Measurements from ENCODE around the gene POLR2L. TPM values are rescaled to one million over a fixed set of nuclear protein-coding genes. Genes with fewer than 3 reads are reported as not detected.
A peak's percentile ranks its signal among the peaks of the same experiment; 100 is the strongest.

The POLR2L gene
- total and polyA plus RNA-seq, 3 donors from 2014 or later: 32.9 to 97.3 (median 48.4) TPM

GRCh38 chr11:811446-812245, 30.7 kb downstream of the POLR2L start:
- H3K9me3 ChIP-seq: no peaks in the 10 kb centered on the region
- TF ChIP-seq POLR2A (IDR thresholded peaks at IDR 0.05) (no peak), CTCF (IDR thresholded peaks at IDR 0.05) (no peak)
- H3K4me3 ChIP-seq: no peak overlapping the region
- DNase-seq: no peak
- no peaks in the 10 kb centered on the region for H3K27me3 ChIP-seq
- H3K36me3 ChIP-seq (ENCODE audit: low read depth, missing control alignments): no peaks in the 10 kb centered on the region
- 66 to 70% methylated on average over 13 to 14 of the region's 14 CpGs for WGBS, 2 donors
- H3K27ac ChIP-seq: no peak overlapping the region
- peaks cover 15% of the 10 kb centered on the region for H3K4me1 ChIP-seq
- intact Hi-C loops (cut with DNase I; ENCODE audit: low total_unique reads): no loop called here

- H3K27ac ChIP-seq: peak overlapping the region; percentile 96 to 98
- no peaks in the 10 kb centered on the region for H3K36me3 ChIP-seq (ENCODE audit: low read depth, missing control alignments)
- intact Hi-C loops (cut with DNase I; ENCODE audit: low total_unique reads): no loop called here
- H3K9me3 ChIP-seq: no peaks in the 10 kb centered on the region
- no peak for DNase-seq
- 1 to 2% methylated on average over 17 to 36 of the region's 55 CpGs for WGBS, 2 donors
- peak overlapping the region; percentile 88 to 96 for H3K4me3 ChIP-seq
- no peak for TF ChIP-seq POLR2A (IDR thresholded peaks at IDR 0.05)
- peak in 1 of 3 experiments; percentile 18 for TF ChIP-seq CTCF (IDR thresholded peaks at IDR 0.05)
- peaks cover 18% of the 10 kb centered on the region for H3K4me1 ChIP-seq
- H3K27me3 ChIP-seq: no peaks in the 10 kb centered on the region
Measured at GRCh38 chr11:810040-810567, 32.2 kb downstream of the POLR2L start.

GRCh38 chr11:809287-810039, 32.9 kb downstream of the POLR2L start, which contains the start of gene RPLP2:
Gene RPLP2 (plus strand): TSS chr11:809967. CDS start chr11:810235, 268 bp downstream.
- Histone ChIP-seq H3K27ac (peak within 1 kb of the TSS; percentile 96 to 98), H3K36me3 (ENCODE audit: low read depth, missing control alignments) (no peaks in the 10 kb centered on the region), H3K4me3 (peak within 1 kb of the TSS; percentile 88 to 96), H3K27me3 (no peaks in the 10 kb centered on the region), H3K4me1 (peaks cover 22% of the 10 kb centered on the region), H3K9me3 (no peaks in the 10 kb centered on the region)
- peak; percentile 98 for DNase-seq
- intact Hi-C loops (cut with DNase I; ENCODE audit: low total_unique reads): no loop called here
- TF ChIP-seq CTCF (IDR thresholded peaks at IDR 0.05): peak in 1 of 3 experiments; percentile 8
- TF ChIP-seq POLR2A (IDR thresholded peaks at IDR 0.05): peak; percentile 88
- 1% methylated on average over 61 of the region's 81 CpGs; no CpG with 5 or more reads in 1 of the 2 donors for WGBS, 2 donors

GRCh38 chr11:808427-809286, 33.7 kb downstream of the POLR2L start:
- H3K4me1 ChIP-seq: peaks cover 30% of the 10 kb centered on the region
- H3K9me3 ChIP-seq: no peaks in the 10 kb centered on the region
- H3K36me3 ChIP-seq (ENCODE audit: low read depth, missing control alignments): no peaks in the 10 kb centered on the region
- TF ChIP-seq CTCF (IDR thresholded peaks at IDR 0.05) (no peak), POLR2A (IDR thresholded peaks at IDR 0.05) (no peak)
- DNase-seq: no peak
- H3K27ac ChIP-seq: peak overlapping the region; percentile 96 to 98
- intact Hi-C loops (cut with DNase I; ENCODE audit: low total_unique reads): no loop called here
- peak overlapping the region; percentile 88 to 96 for H3K4me3 ChIP-seq
- no peaks in the 10 kb centered on the region for H3K27me3 ChIP-seq
- 29 to 35% methylated on average over 15 to 28 of the region's 36 CpGs for WGBS, 2 donors

Measured in testis (tissue), 3 donors.